ENCODE measurements around the gene CCL8. TPM values are rescaled to one million over a fixed set of nuclear protein-coding genes. Genes with fewer than 3 reads are reported as not detected.
A peak's percentile ranks its signal among the peaks of the same experiment; 100 is the strongest.

CCL8 gene
- total and polyA plus RNA-seq, 2 experiments from 2014 or later = not detected

DNA sequence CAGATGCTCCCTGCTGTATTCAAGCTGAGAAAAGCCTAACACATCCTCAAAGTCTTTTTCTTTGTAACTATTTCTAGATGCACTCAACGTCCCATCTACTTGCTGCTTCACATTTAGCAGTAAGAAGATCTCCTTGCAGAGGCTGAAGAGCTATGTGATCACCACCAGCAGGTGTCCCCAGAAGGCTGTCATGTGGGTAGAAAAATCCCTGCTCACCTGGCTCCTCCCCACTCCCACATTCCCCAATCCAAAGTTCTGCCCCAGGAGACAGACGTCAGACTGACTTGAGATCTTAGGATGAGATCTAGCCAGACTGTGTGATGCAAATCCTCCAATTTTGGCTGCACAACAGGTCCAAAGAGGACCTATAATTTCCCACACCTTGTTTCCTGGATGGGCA is 38.2 kb downstream of the CCL8 start:
- WGBS, 2 experiments (ENCODE audit: low coverage in 1 of 2, low lambda C conversion rate in 2 of 2, missing lambda C conversion rate in 2 of 2) = 31 to 66% methylated on average over 2 of the region's 2 CpGs
- no peaks in the 10 kb centered on the region for H3K4me1 ChIP-seq (ENCODE audit: insufficient read depth)
- H3K79me2 ChIP-seq (ENCODE audit: insufficient read depth) = no peaks in the 10 kb centered on the region
- no peak overlapping the region for H3K4me3 ChIP-seq
- H3K9me2 ChIP-seq (ENCODE audit: insufficient read depth) = no peaks in the 10 kb centered on the region
- TF ChIP-seq EZH2phosphoT487 (IDR thresholded peaks at IDR 0.05; ENCODE audit: insufficient read depth, low read depth) = no peak
- TF ChIP-seq EZH2 (IDR thresholded peaks at IDR 0.05; ENCODE audit: insufficient read depth, poor library complexity, severe bottlenecking) = no peak
- no peak overlapping the region for H2AFZ ChIP-seq
- in situ Hi-C loops (cut with MboI) = no loop called here
- DNase-seq = no peak
- H3K9ac ChIP-seq = no peak overlapping the region
- no peak overlapping the region for H3K27ac ChIP-seq
- no peaks in the 10 kb centered on the region for H4K20me1 ChIP-seq (ENCODE audit: insufficient read depth)
- no peaks in the 10 kb centered on the region for H3K36me3 ChIP-seq (ENCODE audit: low read depth)
- H3K9me3 ChIP-seq (ENCODE audit: low read depth) = no peaks in the 10 kb centered on the region
- no peak overlapping the region for H3K4me2 ChIP-seq (ENCODE audit: unreplicated experiment)
- peaks cover 7% of the 10 kb centered on the region; the same call in 1 of the 2 replicates for H3K27me3 ChIP-seq (replicated peaks; ENCODE audit: insufficient read depth)
- H3F3A ChIP-seq (ENCODE audit: insufficient read depth) = no peaks in the 10 kb centered on the region

DNA sequence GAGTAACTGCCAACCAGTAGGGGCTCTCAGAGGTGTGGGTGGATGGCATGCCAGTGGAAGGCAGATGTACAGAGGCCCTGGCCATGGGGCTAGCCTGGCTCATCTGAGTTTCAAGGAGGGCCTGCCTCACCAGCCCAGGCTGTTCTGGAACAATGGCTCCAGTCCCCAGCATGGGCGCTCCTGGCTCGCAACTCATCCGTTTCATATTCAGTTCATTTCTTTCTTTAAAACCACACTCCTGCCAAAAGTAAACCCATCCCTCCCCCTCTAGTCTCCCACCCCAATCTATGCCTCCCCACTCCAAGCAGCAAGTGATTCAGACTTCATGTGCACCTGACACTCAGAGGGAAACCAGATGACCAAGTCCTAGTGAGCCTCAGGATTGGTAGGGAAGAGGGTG is 39.4 kb downstream of the CCL8 start:
- no peaks in the 10 kb centered on the region for H3K9me3 ChIP-seq (ENCODE audit: low read depth)
- no peaks in the 10 kb centered on the region for H3K4me1 ChIP-seq (ENCODE audit: insufficient read depth)
- H4K20me1 ChIP-seq (ENCODE audit: insufficient read depth) = no peaks in the 10 kb centered on the region
- no peaks in the 10 kb centered on the region for H3K9me2 ChIP-seq (ENCODE audit: insufficient read depth)
- no peaks in the 10 kb centered on the region for H3K36me3 ChIP-seq (ENCODE audit: low read depth)
- H3K79me2 ChIP-seq (ENCODE audit: insufficient read depth) = no peaks in the 10 kb centered on the region
- TF ChIP-seq EZH2 (IDR thresholded peaks at IDR 0.05; ENCODE audit: insufficient read depth, poor library complexity, severe bottlenecking) = no peak
- TF ChIP-seq EZH2phosphoT487 (IDR thresholded peaks at IDR 0.05; ENCODE audit: insufficient read depth, low read depth) = no peak
- H3K27ac ChIP-seq = no peak overlapping the region
- H3K27me3 ChIP-seq (replicated peaks; ENCODE audit: insufficient read depth) = peaks cover 10% of the 10 kb centered on the region; the same call in 1 of the 2 replicates
- DNase-seq = no peak
- H2AFZ ChIP-seq = no peak overlapping the region
- no peak overlapping the region for H3K9ac ChIP-seq
- no peak overlapping the region for H3K4me2 ChIP-seq (ENCODE audit: unreplicated experiment)
- 99 to 100% methylated on average over 2 to 3 of the region's 3 CpGs for WGBS, 2 experiments (ENCODE audit: low coverage in 1 of 2, low lambda C conversion rate in 2 of 2, missing lambda C conversion rate in 2 of 2)
- no peaks in the 10 kb centered on the region for H3F3A ChIP-seq (ENCODE audit: insufficient read depth)
- no peak overlapping the region for H3K4me3 ChIP-seq
- in situ Hi-C loops (cut with MboI) = no loop called here

DNA sequence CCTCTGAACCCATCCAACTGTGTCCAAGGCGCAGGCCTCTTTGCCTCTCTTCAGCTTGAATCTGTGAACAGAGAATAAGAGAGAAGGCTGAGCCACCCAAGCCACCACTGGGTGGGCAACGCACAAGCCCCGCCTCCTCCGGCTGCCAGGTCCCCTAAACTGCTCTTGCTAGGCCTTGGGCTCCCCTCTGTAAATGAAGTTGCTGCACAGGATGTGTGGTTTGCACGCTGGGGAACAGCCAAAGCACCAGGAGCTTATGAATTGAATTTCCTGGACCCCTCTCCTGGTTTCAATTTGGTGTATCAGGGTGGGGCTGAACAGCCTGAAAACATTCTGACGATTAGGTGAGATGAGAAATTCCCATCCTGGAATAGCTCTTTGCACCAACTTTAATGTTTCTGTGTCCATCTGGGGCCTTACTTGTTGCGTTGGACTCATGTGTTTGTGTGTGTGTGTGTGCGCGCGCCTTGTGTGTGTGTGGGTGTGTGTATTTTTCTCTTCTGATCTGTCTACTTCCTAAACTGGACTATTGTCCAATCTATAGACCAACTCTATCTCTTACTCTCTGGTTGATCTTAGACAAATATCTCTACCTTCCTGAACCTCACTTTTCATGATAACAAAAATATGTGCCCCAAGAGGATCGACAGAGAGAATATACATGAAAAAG is 41.5 kb downstream of the CCL8 start:
- in situ Hi-C loops (cut with MboI) = loop anchor here (10.0 kb wide), 1 partner anchor 166 kb away; no protein-coding TSS in a partner anchor
- Histone ChIP-seq H3K4me2 (ENCODE audit: unreplicated experiment) (no peak overlapping the region), H3F3A (ENCODE audit: insufficient read depth) (no peaks in the 10 kb centered on the region), H3K4me3 (no peak overlapping the region), H3K4me1 (ENCODE audit: insufficient read depth) (no peaks in the 10 kb centered on the region), H3K79me2 (ENCODE audit: insufficient read depth) (no peaks in the 10 kb centered on the region), H3K9me3 (ENCODE audit: low read depth) (no peaks in the 10 kb centered on the region), H3K27me3 (replicated peaks; ENCODE audit: insufficient read depth) (peaks cover 23% of the 10 kb centered on the region), H3K36me3 (ENCODE audit: low read depth) (no peaks in the 10 kb centered on the region), H4K20me1 (ENCODE audit: insufficient read depth) (no peaks in the 10 kb centered on the region), H3K27ac (no peak overlapping the region), H2AFZ (no peak overlapping the region), H3K9ac (no peak overlapping the region), H3K9me2 (ENCODE audit: insufficient read depth) (no peaks in the 10 kb centered on the region)
- no peak for DNase-seq
- 65 to 68% methylated on average over 11 of the region's 11 CpGs for WGBS, 2 experiments (ENCODE audit: low coverage in 1 of 2, low lambda C conversion rate in 2 of 2, missing lambda C conversion rate in 2 of 2)
- no peak for TF ChIP-seq EZH2 (IDR thresholded peaks at IDR 0.05; ENCODE audit: insufficient read depth, poor library complexity, severe bottlenecking)
- no peak for TF ChIP-seq EZH2phosphoT487 (IDR thresholded peaks at IDR 0.05; ENCODE audit: insufficient read depth, low read depth)

DNA sequence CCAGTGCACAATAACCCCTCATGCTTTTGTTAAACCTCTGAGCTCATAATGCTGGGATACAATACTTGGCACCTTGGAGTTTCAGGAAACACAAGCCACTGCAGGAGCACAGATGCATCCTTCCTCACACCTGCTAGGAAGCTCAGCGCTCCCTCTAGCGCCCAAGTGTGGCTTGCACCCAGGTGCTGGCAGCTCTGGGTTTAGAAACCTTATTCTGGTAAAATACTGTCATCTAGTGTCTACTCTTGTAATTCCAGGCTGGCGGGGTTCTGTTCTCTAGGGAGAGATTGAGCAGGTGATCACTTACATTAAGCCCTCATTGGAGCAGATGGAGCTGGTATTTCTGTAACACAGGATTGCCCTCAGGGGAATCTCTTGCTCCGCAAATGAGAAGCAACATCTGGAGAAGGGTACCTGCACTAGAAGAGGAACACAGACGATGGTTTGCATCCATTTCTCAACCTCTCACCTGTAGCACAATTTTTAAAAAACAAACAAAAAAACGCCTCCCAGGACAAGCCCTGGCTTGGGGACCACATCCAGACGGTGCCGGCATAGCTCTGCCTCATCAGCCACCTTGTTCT is 42.3 kb downstream of the CCL8 start:
- H3K9me2 ChIP-seq (ENCODE audit: insufficient read depth) = no peaks in the 10 kb centered on the region
- H3K36me3 ChIP-seq (ENCODE audit: low read depth) = no peaks in the 10 kb centered on the region
- WGBS, 2 experiments (ENCODE audit: low coverage in 1 of 2, low lambda C conversion rate in 2 of 2, missing lambda C conversion rate in 2 of 2) = 3 to 7% methylated on average over 8 of the region's 8 CpGs
- H2AFZ ChIP-seq = no peak overlapping the region
- H3K4me3 ChIP-seq = no peak overlapping the region
- peaks cover 29% of the 10 kb centered on the region for H3K27me3 ChIP-seq (replicated peaks; ENCODE audit: insufficient read depth)
- H3K79me2 ChIP-seq (ENCODE audit: insufficient read depth) = no peaks in the 10 kb centered on the region
- no peaks in the 10 kb centered on the region for H3K4me1 ChIP-seq (ENCODE audit: insufficient read depth)
- no peaks in the 10 kb centered on the region for H3K9me3 ChIP-seq (ENCODE audit: low read depth)
- no peaks in the 10 kb centered on the region for H3F3A ChIP-seq (ENCODE audit: insufficient read depth)
- H4K20me1 ChIP-seq (ENCODE audit: insufficient read depth) = no peaks in the 10 kb centered on the region
- no peak overlapping the region for H3K4me2 ChIP-seq (ENCODE audit: unreplicated experiment)
- no peak for TF ChIP-seq EZH2phosphoT487 (IDR thresholded peaks at IDR 0.05; ENCODE audit: insufficient read depth, low read depth)
- DNase-seq = peak; percentile 90
- H3K9ac ChIP-seq = no peak overlapping the region
- in situ Hi-C loops (cut with MboI) = loop anchor here (10.0 kb wide), 1 partner anchor 167 kb away; no protein-coding TSS in a partner anchor
- no peak overlapping the region for H3K27ac ChIP-seq
